ENCODE data around the gene JMY.

Gene JMY

GRCh38 chr5:79297661-79298060 lies 61.7 kb downstream of the JMY start:
- no peak for DNase-seq (ENCODE audit: low read depth)

- DNase-seq (ENCODE audit: low read depth), result no peak
These were observed 65.2 kb downstream of the JMY start for GRCh38 chr5:79301046-79301712.

GRCh38 chr5:79302454-79302853 lies 66.5 kb downstream of the JMY start:
- DNase-seq (ENCODE audit: low read depth), result no peak

GRCh38 chr5:79305706-79306105 lies 69.8 kb downstream of the JMY start:
- no peak for DNase-seq (ENCODE audit: low read depth)

GRCh38 chr5:79318935-79319614 lies 83.1 kb downstream of the JMY start:
- DNase-seq (ENCODE audit: low read depth), result no peak

- no peak for DNase-seq (ENCODE audit: low read depth)
These were observed 93.5 kb downstream of the JMY start for GRCh38 chr5:79329453-79329852.

GRCh38 chr5:79330071-79330470 lies 94.1 kb downstream of the JMY start:
- DNase-seq (ENCODE audit: low read depth), result no peak

GRCh38 chr5:79333852-79334557 lies 98.1 kb downstream of the JMY start:
- DNase-seq (ENCODE audit: low read depth), result no peak

GRCh38 chr5:79346420-79346824 lies 110.5 kb downstream of the JMY start:
- no peak for DNase-seq (ENCODE audit: low read depth)

GRCh38 chr5:79349047-79349446 lies 113.1 kb downstream of the JMY start:
- no peak for DNase-seq (ENCODE audit: low read depth)

GRCh38 chr5:79349881-79350280 lies 114.0 kb downstream of the JMY start:
- no peak for DNase-seq (ENCODE audit: low read depth)

- no peak for DNase-seq (ENCODE audit: low read depth)
These were observed 121.5 kb downstream of the JMY start for GRCh38 chr5:79357398-79357797.
